Breast epithelium (tissue), 4 donors: Measurements from ENCODE around the gene HOXD3. TPM values are rescaled to one million over a fixed set of nuclear protein-coding genes. Genes with fewer than 3 reads are reported as not detected.

Experiments used
- DNase-seq, 2 donors: peaks; one replicate each; pipeline ENCODE4 v3.0.0-alpha.2; 2019; ENCODE audit warnings: low spot score in 2 of 2
- H3K27ac ChIP-seq, 2 donors: fragments of 200-600 bp; sonication (generic) in 1 of 2; one replicate each; pipeline ENCODE4 v1.5.1; 2016 to 2019; ENCODE audit warnings: mild to moderate bottlenecking in 1 of 2
- H3K27me3 ChIP-seq, 2 donors: fragments of 200-600 bp; sonication (generic) in 1 of 2; one replicate each; pipeline versions ENCODE4 v1.5.1 to v1.6.0; 2017 to 2019; ENCODE audit warnings: control low read depth in 1 of 2, mild to moderate bottlenecking in 1 of 2
- H3K36me3 ChIP-seq: fragments of 200-600 bp; one replicate; pipeline ENCODE4 v1.5.1; 2019
- H3K4me1 ChIP-seq, 2 donors: fragments of 200-600 bp; sonication (generic); one replicate each; pipeline ENCODE4 v1.5.1; 2016 to 2019; ENCODE audit warnings: control low read depth in 1 of 2
- H3K4me3 ChIP-seq, 3 donors: fragments of 200-600 bp; sonication (generic); 1 replicate in 2 of 3; 2 replicates in 1 of 3; pipeline ENCODE4 v1.5.1; 2016 to 2019; ENCODE audit warnings: mild to moderate bottlenecking in 3 of 3, moderate library complexity in 2 of 3
- H3K9me3 ChIP-seq, 2 donors: fragments of 200-600 bp; sonication (generic) in 1 of 2; one replicate each; pipeline ENCODE4 v1.5.1; 2016 to 2019; ENCODE audit warnings: control low read depth in 1 of 2
- CTCF ChIP-seq, 3 donors: fragments of 450-650 bp; IDR thresholded peaks; one replicate each; pipeline ENCODE4 v1.5.1; 2016 to 2017; ENCODE audit warnings: antibody characterized with exemption in 3 of 3, mild to moderate bottlenecking in 3 of 3, moderate library complexity in 3 of 3
- POLR2A ChIP-seq: fragments of 450-650 bp; IDR thresholded peaks from one replicate; pipeline ENCODE4 v1.6.1; 2016; ENCODE audit warnings: antibody characterized with exemption, mild to moderate bottlenecking, moderate library complexity
- POLR2AphosphoS5 ChIP-seq, 3 donors: sonication (generic); formaldehyde crosslinking; IDR thresholded peaks; one replicate each; pipeline ENCODE4 v1.6.1; 2017; ENCODE audit warnings: antibody characterized with exemption in 3 of 3
- intact Hi-C: fragments of 100-400 bp; cut with DNase I; formaldehyde crosslinking; loops from one replicate; pipeline ENCODE4 v1.15.1; 2023; ENCODE audit warnings: low total_unique reads
- total RNA-seq, 3 donors: library from RNA; depleted of rRNA; stranded (reverse); fragments of >200 nt; gene quantifications; one replicate each; pipeline ENCODE4 v1.1.0, GENCODE V29; 2016

The HOXD3 gene
- total RNA-seq, 3 donors from 2014 or later: 4.2 to 14.4 (median 4.8) TPM

DNA sequence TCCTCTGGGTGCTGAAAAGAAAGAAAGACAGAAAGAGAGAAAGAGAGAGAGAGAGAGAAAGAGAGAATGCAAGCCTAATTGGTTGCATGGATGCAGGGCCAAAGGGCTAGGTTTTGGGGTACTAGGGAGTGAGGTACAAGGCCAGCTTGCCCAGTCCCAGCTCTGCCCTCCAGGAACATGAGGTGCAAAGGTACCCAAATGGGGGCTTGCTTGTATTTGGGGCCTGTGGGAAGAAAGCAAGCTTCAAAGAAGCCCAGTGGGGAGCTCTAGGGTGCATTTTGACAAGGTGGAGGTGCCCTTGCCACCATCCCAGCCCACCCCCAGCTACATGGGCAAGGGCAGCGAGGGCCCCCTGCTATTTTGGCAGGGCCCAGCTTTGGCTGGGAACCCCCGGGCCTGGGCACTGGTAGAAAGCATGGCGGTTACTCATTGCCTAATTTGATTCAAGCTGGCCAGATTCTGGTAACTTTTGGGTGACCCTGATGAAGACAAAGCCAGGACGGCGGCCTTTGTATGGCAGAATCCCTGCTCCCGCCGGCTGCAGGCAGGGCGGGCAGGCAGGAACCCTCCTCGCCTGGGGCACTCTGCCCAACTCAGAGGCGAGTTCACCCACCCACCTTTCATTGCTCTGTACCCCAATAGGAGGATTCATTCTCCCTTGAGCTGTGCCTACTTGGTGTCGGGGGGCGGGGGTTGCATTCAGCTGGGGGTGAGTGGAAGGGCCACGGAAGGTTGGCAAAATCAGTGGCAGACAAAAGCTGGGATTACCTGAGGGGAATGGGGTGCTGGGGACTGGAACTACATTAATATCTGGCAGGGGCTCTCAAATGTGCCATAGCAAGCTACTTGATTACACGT is 6.3 kb upstream of the HOXD3 start:
- Histone ChIP-seq H3K4me3 (no peak overlapping the region), H3K27ac (no peak overlapping the region), H3K36me3 (no peaks in the 10 kb centered on the region), H3K9me3 (no peaks in the 10 kb centered on the region), H3K4me1 (no peaks in the 10 kb centered on the region), H3K27me3 (peaks cover 4 to 83% of the 10 kb centered on the region in 2 donors)
- TF ChIP-seq POLR2A: no peak
- TF ChIP-seq POLR2AphosphoS5 (IDR thresholded peaks at IDR 0.05): no peak
- no peak for TF ChIP-seq CTCF (IDR thresholded peaks at IDR 0.05)
- DNase-seq: no peak
- intact Hi-C loops: loop anchor here (10.0 kb wide), 1 partner anchor 394 kb away; no protein-coding TSS in a partner anchor

GRCh38 chr2:176151442-176152287 is 5.4 kb upstream of the HOXD3 start, which contains the start of gene HOXD4:
TSS of gene HOXD4 (plus strand) at chr2:176151550. CDS start at chr2:176151634, 84 bp downstream.
- Histone ChIP-seq H3K36me3 (no peaks in the 10 kb centered on the region), H3K4me1 (no peaks in the 10 kb centered on the region), H3K27me3 (peaks cover 4 to 85% of the 10 kb centered on the region in 2 donors), H3K27ac (no peak within 1 kb of the TSS), H3K4me3 (peak within 1 kb of the TSS in 1 of 3 donors; percentile 46), H3K9me3 (no peaks in the 10 kb centered on the region)
- no peak for TF ChIP-seq POLR2AphosphoS5 (IDR thresholded peaks at IDR 0.05)
- intact Hi-C loops: loop anchor here (10.0 kb wide), 1 partner anchor 393 kb away; no protein-coding TSS in a partner anchor
- no peak for DNase-seq

- no peak for TF ChIP-seq CTCF (IDR thresholded peaks at IDR 0.05)
- no peak for TF ChIP-seq POLR2A
- TF ChIP-seq POLR2AphosphoS5 (IDR thresholded peaks at IDR 0.05): no peak
- Histone ChIP-seq H3K4me3 (peak overlapping the region in 1 of 3 donors; percentile 46), H3K36me3 (no peaks in the 10 kb centered on the region), H3K4me1 (no peaks in the 10 kb centered on the region), H3K27me3 (peaks cover 4 to 85% of the 10 kb centered on the region in 2 donors), H3K27ac (no peak overlapping the region), H3K9me3 (no peaks in the 10 kb centered on the region)
- no peak for DNase-seq
- intact Hi-C loops: loop anchor here (10.0 kb wide), 1 partner anchor 392 kb away; no protein-coding TSS in a partner anchor
These were observed 4.5 kb upstream of the HOXD3 start for GRCh38 chr2:176152350-176153181.

GRCh38 chr2:176154576-176155252 is 2.4 kb upstream of the HOXD3 start:
- Histone ChIP-seq H3K4me1 (no peaks in the 10 kb centered on the region), H3K4me3 (no peak overlapping the region), H3K9me3 (no peaks in the 10 kb centered on the region), H3K27me3 (peaks cover 4 to 83% of the 10 kb centered on the region in 2 donors), H3K27ac (no peak overlapping the region), H3K36me3 (no peaks in the 10 kb centered on the region)
- no peak for DNase-seq
- intact Hi-C loops: loop anchor here (10.0 kb wide), 1 partner anchor 390 kb away; no protein-coding TSS in a partner anchor
- no peak for TF ChIP-seq POLR2AphosphoS5 (IDR thresholded peaks at IDR 0.05)
- no peak for TF ChIP-seq CTCF (IDR thresholded peaks at IDR 0.05)
- TF ChIP-seq POLR2A: no peak
